GM19023 (cell line): ENCODE measurements around the gene SPECC1.
"Not testable (repeated sequence)": the region's sequence is repeated elsewhere in the genome, so short reads cannot be mapped to it uniquely, and the experiment has no call there.

ENCODE experiments used
- ATAC-seq: cut with Tn5 transposase; IDR thresholded peaks from one replicate; pipeline ENCODE4 v1.9.1; 2021; ENCODE audit warnings: mild to moderate bottlenecking, moderate library complexity; ENCODE audit not compliant: unreplicated experiment

Gene SPECC1, protein sequence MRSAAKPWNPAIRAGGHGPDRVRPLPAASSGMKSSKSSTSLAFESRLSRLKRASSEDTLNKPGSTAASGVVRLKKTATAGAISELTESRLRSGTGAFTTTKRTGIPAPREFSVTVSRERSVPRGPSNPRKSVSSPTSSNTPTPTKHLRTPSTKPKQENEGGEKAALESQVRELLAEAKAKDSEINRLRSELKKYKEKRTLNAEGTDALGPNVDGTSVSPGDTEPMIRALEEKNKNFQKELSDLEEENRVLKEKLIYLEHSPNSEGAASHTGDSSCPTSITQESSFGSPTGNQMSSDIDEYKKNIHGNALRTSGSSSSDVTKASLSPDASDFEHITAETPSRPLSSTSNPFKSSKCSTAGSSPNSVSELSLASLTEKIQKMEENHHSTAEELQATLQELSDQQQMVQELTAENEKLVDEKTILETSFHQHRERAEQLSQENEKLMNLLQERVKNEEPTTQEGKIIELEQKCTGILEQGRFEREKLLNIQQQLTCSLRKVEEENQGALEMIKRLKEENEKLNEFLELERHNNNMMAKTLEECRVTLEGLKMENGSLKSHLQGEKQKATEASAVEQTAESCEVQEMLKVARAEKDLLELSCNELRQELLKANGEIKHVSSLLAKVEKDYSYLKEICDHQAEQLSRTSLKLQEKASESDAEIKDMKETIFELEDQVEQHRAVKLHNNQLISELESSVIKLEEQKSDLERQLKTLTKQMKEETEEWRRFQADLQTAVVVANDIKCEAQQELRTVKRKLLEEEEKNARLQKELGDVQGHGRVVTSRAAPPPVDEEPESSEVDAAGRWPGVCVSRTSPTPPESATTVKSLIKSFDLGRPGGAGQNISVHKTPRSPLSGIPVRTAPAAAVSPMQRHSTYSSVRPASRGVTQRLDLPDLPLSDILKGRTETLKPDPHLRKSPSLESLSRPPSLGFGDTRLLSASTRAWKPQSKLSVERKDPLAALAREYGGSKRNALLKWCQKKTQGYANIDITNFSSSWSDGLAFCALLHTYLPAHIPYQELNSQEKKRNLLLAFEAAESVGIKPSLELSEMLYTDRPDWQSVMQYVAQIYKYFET

DNA sequence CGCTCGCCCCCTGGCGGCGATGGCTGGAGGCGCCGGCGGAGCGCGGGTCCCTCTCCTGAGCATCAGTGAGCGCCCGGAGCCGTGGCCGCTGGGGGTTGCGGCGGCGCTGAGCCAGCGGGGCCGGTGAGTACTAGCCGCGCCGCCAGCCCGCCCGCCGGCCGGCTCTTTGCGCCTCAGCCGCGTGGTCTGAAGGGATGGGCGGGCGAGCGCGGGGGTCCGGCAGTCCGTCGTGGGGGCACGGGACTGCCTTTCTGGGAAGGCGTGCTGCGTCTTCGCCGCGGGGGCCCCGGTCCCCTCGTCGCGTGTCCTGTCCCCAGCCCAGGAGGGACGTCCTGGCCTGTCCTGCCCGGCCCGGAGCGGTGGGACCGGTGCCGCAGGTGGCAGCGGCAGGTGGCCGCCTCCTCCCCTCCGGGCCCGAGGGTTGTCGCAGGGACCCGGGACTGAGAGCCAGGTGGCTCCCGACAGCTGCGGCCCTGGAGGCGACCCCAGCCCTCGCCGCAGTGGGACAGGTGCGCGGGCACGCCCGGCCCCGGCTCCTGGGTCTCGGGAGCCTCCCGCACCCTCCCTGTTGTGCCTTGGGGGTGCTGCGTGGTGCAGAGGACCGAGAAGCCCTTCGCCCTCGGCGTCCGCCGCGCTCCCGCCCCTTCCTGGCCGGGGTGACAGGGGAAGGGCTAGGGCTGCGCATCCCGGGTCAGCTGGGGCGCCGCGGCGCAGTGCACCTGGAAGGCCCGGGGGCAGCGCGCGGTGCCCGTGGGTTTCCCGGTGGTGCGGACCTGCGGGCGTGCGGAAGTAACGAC lies at the start of gene SPECC1:
Gene SPECC1 (plus strand): TSS at position 58 of the 797 bp plus-strand sequence. CDS start 87,293 bp downstream, outside the sequence.
- peak; percentile 93 for ATAC-seq

DNA sequence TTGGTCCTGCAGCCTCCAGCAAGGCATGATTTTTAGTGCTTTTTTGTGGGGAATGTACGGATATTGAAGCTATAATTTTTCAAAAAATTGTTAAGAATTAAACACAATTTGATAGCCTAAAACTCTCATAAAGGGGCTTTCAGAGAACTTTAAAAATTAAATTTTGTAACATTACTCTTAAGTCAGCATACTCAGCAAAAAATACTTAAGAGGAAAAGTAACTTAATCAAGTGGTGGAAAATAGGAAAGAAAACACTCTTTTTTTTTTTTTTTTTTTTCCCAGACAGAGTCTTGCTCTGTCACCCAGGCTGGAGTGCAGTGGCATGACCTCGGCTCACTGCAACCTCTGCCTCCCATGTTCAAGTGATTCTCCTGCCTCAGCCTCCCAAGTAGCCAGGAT lies 46.2 kb upstream of the SPECC1 start:
- ATAC-seq, result not testable (repeated sequence)

DNA sequence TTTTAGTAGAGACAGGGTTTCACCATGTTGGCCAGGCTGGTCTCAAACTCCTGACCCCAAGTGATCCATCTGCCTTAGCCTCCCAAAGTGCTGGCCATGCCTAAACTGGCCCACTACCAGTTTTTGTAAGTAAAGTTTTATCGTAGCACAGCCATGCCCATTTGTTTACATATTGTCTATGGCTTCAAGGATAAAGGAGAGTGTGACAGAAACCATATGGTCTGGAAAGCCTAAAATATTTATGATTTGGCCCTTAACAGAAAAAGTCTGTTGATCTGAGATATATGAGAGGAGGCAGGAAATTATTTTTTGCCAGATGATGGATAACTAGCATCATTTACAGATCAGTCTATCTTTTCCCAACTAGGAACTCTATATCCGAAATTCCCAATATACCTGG lies 36.0 kb upstream of the SPECC1 start:
- ATAC-seq, result no peak

DNA sequence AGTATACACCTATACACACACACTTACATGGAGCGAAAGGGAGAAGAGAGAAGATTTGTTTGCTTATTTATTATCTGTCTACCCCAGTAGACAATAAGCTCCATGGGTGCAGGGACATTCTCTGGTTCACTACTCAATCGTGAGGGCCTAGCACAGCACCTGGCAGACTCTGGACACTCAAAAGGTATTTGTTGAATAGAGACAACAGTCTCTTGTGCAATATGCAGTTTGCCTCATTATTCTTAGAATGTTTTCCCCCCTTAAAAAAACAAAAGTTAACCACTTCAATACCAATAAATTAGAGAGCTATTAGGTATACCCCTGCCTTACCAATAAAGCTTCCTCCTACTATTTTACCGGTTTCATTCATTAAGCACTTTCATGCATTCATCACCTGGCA lies 33.6 kb upstream of the SPECC1 start:
- no peak for ATAC-seq

DNA sequence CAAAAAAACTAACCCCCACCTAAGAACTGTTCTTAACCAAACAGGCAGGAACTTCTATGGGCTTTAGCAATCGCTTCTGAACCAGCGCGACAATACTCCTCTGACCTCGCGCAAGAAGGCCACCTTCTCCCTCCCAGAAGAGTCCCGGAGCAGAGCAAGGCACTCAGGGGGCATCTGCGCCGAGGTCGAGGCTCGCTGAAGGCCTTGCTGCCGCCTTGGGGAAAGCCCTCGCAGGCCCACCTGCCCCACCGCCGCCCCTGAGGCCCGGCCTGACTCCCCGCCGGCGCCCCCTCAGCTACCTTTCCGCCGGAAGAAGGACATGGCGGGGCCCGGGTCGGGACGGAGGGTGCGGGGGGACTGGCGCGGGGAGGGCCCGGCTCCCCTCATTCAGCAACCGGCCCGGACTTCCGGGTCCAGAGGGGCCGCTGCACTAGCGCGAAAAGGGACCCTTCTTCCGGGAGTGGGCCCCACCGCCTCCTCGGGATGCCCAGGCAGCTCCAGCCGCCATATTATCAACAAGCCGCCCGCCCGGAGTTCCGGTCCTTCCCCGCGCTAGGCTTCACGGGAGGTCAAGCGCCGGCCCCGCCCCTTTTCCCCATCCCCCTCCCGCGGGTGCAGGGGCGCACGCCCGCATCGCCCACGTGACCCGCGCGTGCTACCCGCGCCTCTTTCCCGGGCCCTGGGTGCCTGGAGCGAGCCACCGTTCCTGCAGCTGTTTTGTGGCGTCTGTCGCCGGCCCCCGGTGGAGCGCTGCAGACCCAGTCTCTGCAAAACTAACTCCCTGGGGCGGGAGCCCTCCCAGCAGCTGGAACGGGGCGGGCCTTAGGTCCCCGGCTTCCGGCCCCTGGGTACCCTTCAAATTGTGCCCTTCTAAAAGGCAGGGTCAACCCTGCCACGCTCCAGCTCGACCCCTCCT lies 31.6 kb upstream of the SPECC1 start, which contains the start of gene AKAP10:
Gene AKAP10 (minus strand): TSS at position 536 of the 916 bp plus-strand sequence. CDS start 149 bp downstream, at position 387.
- ATAC-seq, result peak; percentile 84

DNA sequence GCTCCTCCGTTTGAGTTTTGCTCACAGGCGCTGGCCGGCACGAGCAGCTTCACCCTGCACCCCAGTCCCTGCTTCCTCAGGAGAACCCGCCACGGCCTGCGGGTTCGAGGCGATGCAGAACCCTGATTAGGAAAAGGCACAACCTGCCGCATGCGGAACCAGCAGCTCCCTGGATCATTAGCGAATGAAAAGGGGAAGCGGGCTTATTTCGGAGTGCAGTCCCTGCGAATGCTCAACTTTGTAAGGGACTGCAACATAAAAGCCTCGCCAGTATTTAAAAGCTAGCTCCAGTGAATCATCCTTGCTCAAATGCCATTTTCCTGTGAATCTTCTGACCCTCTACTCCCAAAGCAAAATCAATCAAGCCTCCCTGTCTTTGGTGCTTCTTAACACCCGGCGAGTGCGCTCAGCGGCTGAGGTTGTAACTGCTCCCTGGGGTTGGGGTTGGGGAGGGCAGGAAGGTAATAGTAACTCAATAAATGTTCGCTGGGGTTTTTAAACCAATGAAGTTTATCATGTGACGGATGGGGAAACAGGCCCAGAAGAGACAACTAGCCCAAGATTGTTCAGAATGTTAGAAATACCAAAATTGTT lies 30.9 kb upstream of the SPECC1 start:
- peak; percentile 14 for ATAC-seq

DNA sequence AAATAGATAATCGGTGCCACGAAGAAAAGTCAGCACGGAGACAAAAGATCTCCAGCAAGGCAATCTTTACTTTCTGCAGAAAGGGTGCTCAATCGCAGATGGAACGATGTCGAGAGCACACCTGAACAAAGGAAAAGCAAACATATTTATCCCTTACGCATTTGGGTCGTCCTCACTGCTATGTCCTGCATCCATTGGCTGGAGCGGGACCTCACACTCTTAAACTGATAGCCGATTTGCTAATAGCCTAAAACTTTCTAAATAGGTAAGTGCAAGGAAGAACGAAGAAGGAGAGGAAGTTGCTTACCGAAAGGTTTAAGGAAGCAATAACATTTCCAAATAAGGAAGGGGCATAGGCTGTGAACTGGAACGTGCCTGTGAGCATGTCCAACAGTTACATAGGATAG lies 30.4 kb upstream of the SPECC1 start:
- ATAC-seq, result no peak

DNA sequence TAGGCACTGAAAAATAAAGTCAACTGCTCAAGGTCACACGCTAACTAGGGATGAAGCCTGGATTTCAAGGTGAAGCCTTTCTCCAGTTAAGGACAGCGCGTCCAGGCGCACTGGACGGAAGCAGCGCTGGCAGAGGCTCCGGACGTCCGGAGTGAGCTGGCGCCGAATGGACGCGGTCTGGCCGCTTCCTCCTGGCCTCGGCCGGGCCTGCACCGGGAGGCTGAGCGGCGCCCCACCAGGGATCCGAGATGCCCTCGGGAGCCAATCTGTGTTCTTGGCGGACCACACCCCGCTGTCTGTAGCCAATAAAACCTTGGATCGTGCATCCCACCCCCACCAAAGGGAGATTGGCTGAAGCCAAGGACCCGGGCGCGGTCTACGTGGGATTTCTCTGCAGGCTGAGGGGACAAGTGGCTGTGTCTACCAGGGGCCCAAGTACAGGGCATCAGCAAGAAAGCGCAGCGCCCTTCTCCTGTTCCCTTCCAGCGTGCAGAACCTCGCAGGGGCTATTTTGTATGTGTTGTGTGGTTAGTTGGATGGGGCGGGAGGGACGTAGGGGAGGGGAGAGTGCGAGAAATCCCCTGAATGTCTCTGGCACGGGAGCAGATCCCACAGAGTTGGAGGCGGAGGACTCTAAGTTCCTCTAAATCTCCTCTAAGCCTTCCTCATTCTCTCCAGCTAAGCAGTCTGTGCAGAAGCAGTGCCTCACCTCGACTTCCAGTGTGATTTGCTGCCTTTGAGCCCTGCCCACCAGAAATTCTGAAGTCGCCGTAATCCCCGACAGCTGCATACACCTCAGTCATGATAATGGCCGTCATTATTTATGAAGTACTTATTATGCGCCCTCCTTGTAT lies 29.0 kb upstream of the SPECC1 start:
- ATAC-seq, result no peak

DNA sequence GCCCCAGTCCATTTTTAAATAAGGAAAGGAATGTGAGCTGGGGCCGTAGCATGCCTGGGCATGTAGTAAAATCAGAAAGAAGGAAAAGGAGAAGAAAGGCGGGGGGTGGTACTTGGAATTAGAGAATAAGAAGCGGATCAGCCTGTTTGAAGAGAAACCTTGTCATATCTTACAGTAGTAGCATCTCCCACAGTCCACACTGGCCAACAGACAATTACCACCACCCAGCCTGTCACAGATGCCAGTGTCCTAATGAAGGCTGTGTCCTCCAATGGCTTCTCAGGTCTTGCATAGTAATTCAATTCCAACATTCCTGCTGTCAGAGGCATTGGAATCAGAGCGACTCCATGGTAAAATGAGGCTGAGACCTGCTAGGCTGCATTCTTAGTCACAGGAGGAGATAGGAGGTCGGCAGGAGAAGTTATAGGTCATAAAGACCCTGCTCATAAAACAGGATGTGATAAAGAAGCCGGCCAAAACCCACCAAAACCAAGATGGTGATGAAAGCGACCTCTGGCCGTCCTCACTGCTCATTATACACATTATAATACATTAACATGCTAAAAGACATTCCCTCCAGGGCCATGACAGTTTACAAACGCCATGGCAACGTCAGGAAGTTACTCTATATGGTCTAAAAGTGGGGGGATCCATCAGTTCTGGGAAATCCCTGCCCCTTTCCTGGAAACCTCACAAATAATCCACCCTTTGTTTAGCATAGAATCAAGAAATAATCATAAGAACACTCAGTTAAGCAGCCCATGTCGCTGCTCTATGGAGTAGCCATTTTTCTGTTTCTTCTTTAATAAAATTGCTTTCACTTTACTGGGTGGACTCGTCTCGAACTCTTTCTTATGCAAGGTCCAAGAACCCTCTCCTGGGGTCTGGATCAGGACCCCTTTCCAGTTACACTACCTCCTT lies 22.0 kb upstream of the SPECC1 start:
- no peak for ATAC-seq

DNA sequence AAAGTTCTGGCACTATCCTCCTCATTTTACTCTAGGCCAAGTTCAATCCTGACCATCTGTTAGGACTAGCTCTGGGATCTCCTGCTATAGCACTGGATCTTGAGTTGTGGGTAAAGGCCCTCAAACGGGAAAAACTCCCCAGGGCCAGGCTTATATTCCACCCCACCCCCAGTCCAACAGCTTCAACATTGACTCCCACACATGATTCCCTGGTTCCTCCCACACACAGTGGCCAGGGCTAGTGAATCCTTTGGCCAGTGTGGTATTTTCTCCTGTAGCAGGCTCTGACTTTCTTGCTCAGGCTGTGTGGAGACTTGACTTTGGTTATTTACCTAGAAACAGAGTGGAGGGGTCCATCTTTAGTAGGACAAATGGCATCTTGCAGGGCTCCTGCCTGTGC lies 21.3 kb upstream of the SPECC1 start:
- no peak for ATAC-seq

DNA sequence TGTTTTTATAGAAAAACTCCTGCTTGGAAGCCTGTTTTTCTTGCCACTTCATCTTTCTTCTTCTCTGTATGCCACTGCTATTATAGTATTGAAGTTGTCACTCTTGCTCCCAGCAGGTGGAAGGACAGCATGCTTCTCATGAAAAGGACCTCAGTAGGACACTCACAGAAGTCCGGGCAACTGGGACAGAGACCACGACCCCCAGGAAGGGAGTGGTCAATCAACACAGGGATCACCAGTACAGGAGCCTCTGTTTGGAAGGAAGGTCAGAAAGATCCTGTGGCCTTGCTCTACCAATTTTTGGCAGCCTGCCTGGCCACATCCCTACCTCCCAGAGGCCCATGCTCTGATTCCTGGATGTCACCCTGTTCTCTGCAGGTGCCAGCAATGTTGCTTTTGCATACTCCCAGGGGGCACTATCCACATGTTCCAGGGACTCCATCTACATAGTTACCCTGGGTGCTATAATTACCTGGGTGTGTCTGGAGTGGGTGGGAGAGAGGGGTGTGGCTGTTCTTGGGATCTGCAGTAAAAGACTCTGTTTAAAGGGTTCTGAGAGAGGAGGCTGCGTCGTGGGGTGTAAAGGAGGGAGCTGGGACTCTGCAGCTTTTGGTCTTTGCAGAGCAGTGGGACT lies 17.8 kb upstream of the SPECC1 start:
- ATAC-seq, result no peak

DNA sequence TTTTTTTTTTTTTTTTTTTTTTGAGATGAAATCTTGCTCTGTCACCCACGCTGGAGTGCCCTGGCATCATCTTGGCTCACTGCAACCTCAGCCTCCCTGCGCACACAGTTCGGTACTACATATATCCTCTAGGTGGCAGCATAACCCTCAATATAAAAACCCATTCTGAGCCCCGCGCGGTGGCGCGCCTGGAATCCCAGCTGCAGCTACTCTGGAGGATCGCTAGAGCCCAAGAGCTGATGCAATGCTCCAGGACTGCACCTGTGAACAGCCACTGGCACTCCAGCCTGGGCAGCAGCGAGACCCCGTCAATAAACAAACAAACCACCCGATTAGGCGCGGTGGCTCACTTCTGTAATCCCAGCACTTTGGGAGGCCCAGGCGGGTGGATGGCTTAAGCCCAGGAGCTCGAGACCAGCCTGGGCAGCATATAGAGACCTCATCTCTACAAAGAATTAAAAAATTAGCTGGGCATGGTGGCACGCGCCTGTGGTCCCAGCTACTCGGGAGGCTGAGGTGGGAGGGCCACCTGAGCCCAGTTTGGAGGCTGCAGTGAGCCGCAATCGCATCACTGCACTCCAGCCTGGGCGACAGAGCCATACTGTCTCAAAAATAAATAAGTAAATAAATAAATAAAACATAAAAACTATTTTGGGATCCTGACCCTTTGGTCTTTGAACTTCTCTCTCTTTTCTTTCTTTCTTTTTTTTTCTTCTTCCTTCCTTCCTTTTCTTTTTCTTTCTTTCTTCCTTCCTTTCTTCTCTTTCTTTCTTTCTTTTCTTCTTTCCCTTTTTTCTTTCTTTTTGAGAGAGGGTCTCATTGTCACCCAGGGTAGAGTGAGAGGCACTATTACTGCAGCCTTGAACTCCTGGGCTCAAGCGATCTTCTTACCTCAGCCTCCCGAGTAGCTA lies 16.1 kb upstream of the SPECC1 start:
- peak; percentile 80 for ATAC-seq

DNA sequence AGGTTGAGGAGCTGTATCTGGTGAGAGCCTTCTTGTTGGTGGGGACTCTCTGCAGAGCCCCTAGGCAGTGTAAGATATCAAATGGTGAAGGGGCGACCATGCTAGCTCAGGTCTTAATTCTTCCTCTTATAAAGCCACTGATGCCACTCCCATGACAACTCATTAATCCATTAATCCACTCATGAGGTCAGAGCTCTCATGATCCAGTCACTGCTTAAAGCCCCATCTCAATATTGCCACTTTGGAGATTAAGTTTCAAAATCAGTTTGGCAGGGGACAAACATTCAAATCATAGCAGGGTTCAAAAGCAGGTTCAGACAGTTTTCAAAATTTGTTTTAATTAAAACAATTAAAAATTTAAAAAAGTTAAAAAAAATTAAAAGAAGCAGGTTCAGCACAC lies 13.1 kb upstream of the SPECC1 start:
- no peak for ATAC-seq

DNA sequence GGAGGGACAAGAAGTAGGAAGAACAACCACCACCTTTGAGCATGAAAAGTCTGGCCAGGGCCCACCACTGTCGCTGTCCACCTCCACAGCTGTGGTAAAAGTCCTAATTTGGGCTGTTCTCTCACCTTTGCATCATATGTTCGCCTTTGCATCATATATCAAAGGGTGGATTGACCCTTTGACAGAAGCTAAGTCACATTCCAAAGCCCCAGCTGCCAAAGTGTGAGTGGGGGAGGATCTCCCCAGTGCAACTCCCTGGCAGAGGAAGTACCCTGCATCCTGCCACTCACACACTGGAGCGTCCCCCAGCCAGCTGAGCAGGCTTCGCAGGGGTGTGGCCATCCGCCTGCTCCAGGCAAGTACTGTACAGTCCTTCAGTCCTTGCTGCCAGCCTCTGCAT lies 12.7 kb upstream of the SPECC1 start:
- no peak for ATAC-seq

DNA sequence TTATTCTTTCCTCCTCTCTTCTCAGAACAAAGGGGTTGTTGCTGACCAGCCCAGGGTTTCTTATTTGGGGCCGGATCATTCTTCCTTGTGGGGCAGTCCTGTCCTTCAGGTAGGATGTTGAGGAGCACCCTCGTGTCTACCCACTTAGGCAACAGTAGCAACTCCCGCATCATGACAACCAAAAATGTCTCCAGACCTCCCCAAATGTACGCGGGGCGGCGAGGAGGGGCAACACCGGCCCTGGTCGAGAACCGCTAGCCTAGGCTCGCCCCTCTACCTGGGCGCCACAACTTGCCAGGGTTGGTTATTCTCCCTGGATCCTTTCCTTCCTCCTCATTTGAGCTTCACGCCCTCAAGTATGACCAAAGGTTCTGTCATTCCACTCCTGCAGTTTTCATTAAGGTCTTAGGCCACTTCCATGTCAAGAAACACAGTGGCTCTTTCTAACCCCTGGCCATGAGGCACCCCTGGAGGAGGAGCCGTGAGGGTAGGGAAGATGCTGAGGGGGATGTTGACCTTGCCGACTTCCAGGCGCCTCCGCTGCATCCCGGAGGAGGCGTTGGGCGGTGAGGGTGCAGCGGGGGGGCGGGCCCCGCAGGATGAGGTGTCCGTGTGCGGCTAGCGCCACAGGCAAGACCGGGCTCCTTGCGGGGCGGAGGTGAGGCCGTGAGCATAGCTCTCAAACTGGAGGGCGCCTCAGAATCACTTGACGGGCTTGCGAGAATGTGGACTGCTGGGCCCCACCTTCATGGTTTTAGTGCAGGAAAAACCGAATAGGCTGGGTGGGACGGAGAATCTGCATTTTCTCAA lies 712 bp upstream of the SPECC1 start:
- peak; percentile 26 for ATAC-seq
